Vagina (tissue), 2 donors: ENCODE results near the gene CCBE1. TPM values are rescaled to one million over a fixed set of nuclear protein-coding genes. Genes with fewer than 3 reads are reported as not detected.

Experiments
- DNase-seq, 2 donors: peaks; one replicate each; pipeline ENCODE4 v3.0.0-alpha.2; 2017; ENCODE audit errors: extremely low spot score in 2 of 2
- H3K27ac ChIP-seq: fragments of 200-600 bp; sonication (generic); one replicate; pipeline ENCODE4 v1.5.1; 2019
- H3K27me3 ChIP-seq: fragments of 200-600 bp; sonication (generic); one replicate; pipeline ENCODE4 v1.5.1; 2019
- H3K36me3 ChIP-seq, 2 donors: fragments of 200-600 bp; sonication (generic); one replicate each; pipeline ENCODE4 v1.5.1; 2017 to 2019
- H3K4me1 ChIP-seq: fragments of 200-600 bp; sonication (generic); one replicate; pipeline ENCODE4 v1.5.1; 2019
- H3K4me3 ChIP-seq, 2 donors: fragments of 200-600 bp; sonication (generic); 1 replicate in 1 of 2; 2 replicates in 1 of 2; pipeline ENCODE4 v1.5.1; 2016 to 2019
- H3K9me3 ChIP-seq: fragments of 200-600 bp; sonication (generic); one replicate; pipeline ENCODE4 v1.5.1; 2019
- CTCF ChIP-seq, 3 experiments: fragments of 450-650 bp in 2 of 3; fragments of 200-600 bp in 1 of 3; sonication (generic) in 1 of 3; IDR thresholded peaks; one replicate each; pipeline ENCODE4 v1.5.1; 2017 to 2019; ENCODE audit warnings: antibody characterized with exemption in 3 of 3, mild to moderate bottlenecking in 2 of 3, moderate library complexity in 2 of 3
- POLR2A ChIP-seq, 2 donors: fragments of 450-650 bp; IDR thresholded peaks; one replicate each; pipeline ENCODE4 v1.6.1; 2017; ENCODE audit warnings: antibody characterized with exemption in 2 of 2, mild to moderate bottlenecking in 2 of 2, moderate library complexity in 2 of 2
- POLR2AphosphoS5 ChIP-seq, 2 donors: sonication (generic); formaldehyde crosslinking; IDR thresholded peaks; one replicate each; pipeline ENCODE4 v1.9.0; 2017; ENCODE audit warnings: antibody characterized with exemption in 2 of 2, mild to moderate bottlenecking in 2 of 2, low read depth in 1 of 2; ENCODE audit not compliant: insufficient read depth in 1 of 2
- intact Hi-C: fragments of 100-400 bp; cut with DNase I; formaldehyde crosslinking; loops from one replicate; pipeline ENCODE4 v1.15.1; 2023
- total RNA-seq: library from RNA; depleted of rRNA; stranded (reverse); fragments of >200 nt; gene quantifications from one replicate; pipeline ENCODE4 v1.2.3, GENCODE V29; 2016

Gene CCBE1
- total RNA-seq, 1 donor from 2014 or later = 2.9 TPM

GRCh38 chr18:59639136-59639535 is 58.1 kb downstream of the CCBE1 start:
- TF ChIP-seq POLR2AphosphoS5 (IDR thresholded peaks at IDR 0.05; ENCODE audit: insufficient read depth in 1 of 2, low read depth in 1 of 2) (no peak), CTCF (IDR thresholded peaks at IDR 0.05) (no peak), POLR2A (IDR thresholded peaks at IDR 0.05) (no peak)
- H3K27ac ChIP-seq = no peak overlapping the region
- no peaks in the 10 kb centered on the region for H3K27me3 ChIP-seq
- DNase-seq = no peak
- no peaks in the 10 kb centered on the region for H3K9me3 ChIP-seq
- H3K36me3 ChIP-seq = no peaks in the 10 kb centered on the region
- H3K4me1 ChIP-seq = no peaks in the 10 kb centered on the region
- intact Hi-C loops = no loop called here
- no peak overlapping the region for H3K4me3 ChIP-seq

- intact Hi-C loops = no loop called here
- TF ChIP-seq POLR2A (IDR thresholded peaks at IDR 0.05) (no peak), POLR2AphosphoS5 (IDR thresholded peaks at IDR 0.05; ENCODE audit: insufficient read depth in 1 of 2, low read depth in 1 of 2) (no peak), CTCF (IDR thresholded peaks at IDR 0.05) (no peak)
- no peaks in the 10 kb centered on the region for H3K27me3 ChIP-seq
Observed at GRCh38 chr18:59633961-59634485, 63.2 kb downstream of the CCBE1 start.

GRCh38 chr18:59633317-59633716 is 63.9 kb downstream of the CCBE1 start:
- Histone ChIP-seq H3K27me3 (no peaks in the 10 kb centered on the region), H3K4me1 (no peaks in the 10 kb centered on the region), H3K4me3 (no peak overlapping the region), H3K27ac (no peak overlapping the region), H3K9me3 (no peaks in the 10 kb centered on the region), H3K36me3 (no peaks in the 10 kb centered on the region)
- no peak for TF ChIP-seq CTCF (IDR thresholded peaks at IDR 0.05)
- no peak for TF ChIP-seq POLR2AphosphoS5 (IDR thresholded peaks at IDR 0.05; ENCODE audit: insufficient read depth in 1 of 2, low read depth in 1 of 2)
- TF ChIP-seq POLR2A (IDR thresholded peaks at IDR 0.05) = no peak
- no peak for DNase-seq
- intact Hi-C loops = no loop called here

More at GRCh38 chr18:59633961-59634485, 63.2 kb downstream of the CCBE1 start:
- no peaks in the 10 kb centered on the region for H3K4me1 ChIP-seq
- no peaks in the 10 kb centered on the region for H3K9me3 ChIP-seq
- no peaks in the 10 kb centered on the region for H3K36me3 ChIP-seq
- no peak overlapping the region for H3K4me3 ChIP-seq
- DNase-seq = no peak
- no peak overlapping the region for H3K27ac ChIP-seq

DNA sequence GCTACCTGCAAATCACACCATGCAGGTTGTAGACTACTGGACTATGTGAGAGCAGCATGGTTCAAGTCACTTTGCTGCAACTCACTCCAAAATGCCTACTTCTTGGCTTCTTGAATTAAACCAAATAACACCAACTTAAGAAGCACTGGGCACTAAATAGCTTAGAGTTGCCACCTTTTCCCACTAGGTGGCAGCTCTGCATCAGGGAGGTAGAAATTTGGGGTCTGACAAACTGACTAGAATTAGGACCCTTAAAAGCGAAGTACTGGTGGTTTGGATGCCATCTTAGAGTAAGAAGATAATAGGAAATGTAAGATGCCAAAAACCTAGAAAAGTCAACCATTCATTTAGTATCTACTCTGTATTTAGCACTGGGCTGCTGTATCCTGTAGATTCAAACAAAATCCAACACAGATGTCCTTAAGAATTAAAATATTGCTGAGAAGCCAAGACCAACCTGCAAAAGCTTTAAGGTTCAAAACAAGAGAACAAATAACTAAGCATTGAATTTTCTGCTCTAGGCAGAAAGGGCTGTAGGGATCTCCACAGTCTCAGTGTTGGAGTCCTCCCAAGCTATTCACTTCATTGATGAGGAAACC is 65.5 kb downstream of the CCBE1 start:
- H3K9me3 ChIP-seq = no peaks in the 10 kb centered on the region
- no peak overlapping the region for H3K4me3 ChIP-seq
- no peak overlapping the region for H3K27ac ChIP-seq
- no peak for DNase-seq
- no peak for TF ChIP-seq POLR2A (IDR thresholded peaks at IDR 0.05)
- TF ChIP-seq CTCF (IDR thresholded peaks at IDR 0.05) = peak in 1 of 3 experiments; percentile 16
- no peaks in the 10 kb centered on the region for H3K27me3 ChIP-seq
- intact Hi-C loops = no loop called here
- H3K36me3 ChIP-seq = no peaks in the 10 kb centered on the region
- H3K4me1 ChIP-seq = no peaks in the 10 kb centered on the region

- no peak overlapping the region for H3K27ac ChIP-seq
- no peaks in the 10 kb centered on the region for H3K27me3 ChIP-seq
- H3K4me3 ChIP-seq = no peak overlapping the region
- no peaks in the 10 kb centered on the region for H3K9me3 ChIP-seq
- no peak for DNase-seq
- H3K36me3 ChIP-seq = no peaks in the 10 kb centered on the region
- no peaks in the 10 kb centered on the region for H3K4me1 ChIP-seq
- TF ChIP-seq CTCF (IDR thresholded peaks at IDR 0.05) (no peak), POLR2AphosphoS5 (IDR thresholded peaks at IDR 0.05; ENCODE audit: insufficient read depth in 1 of 2, low read depth in 1 of 2) (no peak), POLR2A (IDR thresholded peaks at IDR 0.05) (no peak)
- intact Hi-C loops = no loop called here
Observed at GRCh38 chr18:59629894-59630293, 67.3 kb downstream of the CCBE1 start.
